Measurements from ENCODE around the gene POLR2E. TPM values are rescaled to one million over a fixed set of nuclear protein-coding genes. Genes with fewer than 3 reads are reported as not detected.

Gene POLR2E
- total and polyA plus RNA-seq, 2 of the 13 experiments (the other 11 are each of a cell fraction or from before 2014, with no cell fraction given) = 140 to 272 TPM

DNA sequence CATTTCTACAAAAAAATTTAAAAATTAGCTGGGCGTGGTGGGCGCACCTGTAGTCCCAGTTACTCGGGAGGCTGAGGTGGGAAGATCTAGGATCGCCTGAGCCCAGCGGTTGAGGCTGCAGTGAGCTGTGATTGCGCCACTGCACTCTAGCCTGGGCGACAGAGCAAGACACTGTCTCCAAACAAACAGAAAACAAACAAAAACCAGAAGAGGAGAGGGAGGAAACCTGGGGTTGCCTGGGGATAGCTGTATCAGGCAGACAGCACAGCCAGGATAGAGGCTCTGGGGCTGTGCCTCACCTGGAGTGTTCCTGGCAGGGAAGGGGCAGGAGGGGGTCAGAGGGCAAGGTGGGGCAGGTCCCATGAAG, 2.6 kb upstream of the POLR2E start (continued):
- TF ChIP-seq, protein P1, sequence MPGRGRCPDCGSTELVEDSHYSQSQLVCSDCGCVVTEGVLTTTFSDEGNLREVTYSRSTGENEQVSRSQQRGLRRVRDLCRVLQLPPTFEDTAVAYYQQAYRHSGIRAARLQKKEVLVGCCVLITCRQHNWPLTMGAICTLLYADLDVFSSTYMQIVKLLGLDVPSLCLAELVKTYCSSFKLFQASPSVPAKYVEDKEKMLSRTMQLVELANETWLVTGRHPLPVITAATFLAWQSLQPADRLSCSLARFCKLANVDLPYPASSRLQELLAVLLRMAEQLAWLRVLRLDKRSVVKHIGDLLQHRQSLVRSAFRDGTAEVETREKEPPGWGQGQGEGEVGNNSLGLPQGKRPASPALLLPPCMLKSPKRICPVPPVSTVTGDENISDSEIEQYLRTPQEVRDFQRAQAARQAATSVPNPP (CRISPR knock-in tag; IDR thresholded peaks at IDR 0.05) = no peak
- TF ChIP-seq, protein P2, sequence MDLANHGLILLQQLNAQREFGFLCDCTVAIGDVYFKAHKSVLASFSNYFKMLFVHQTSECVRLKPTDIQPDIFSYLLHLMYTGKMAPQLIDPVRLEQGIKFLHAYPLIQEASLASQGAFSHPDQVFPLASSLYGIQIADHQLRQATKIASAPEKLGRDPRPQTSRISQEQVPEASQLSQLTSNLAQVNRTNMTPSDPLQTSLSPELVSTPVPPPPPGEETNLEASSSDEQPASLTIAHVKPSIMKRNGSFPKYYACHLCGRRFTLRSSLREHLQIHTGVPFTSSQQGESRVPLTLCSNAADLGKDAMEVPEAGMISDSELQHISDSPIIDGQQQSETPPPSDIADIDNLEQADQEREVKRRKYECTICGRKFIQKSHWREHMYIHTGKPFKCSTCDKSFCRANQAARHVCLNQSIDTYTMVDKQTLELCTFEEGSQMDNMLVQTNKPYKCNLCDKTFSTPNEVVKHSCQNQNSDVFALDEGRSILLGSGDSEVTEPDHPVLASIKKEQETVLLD (CRISPR knock-in tag; IDR thresholded peaks at IDR 0.05; ENCODE audit: low read depth) = 0 out of 2 replicates have a peak, but pooled peaks have one; percentile 39
- TF ChIP-seq ZNF749 (CRISPR knock-in tag; IDR thresholded peaks at IDR 0.05; ENCODE audit: borderline replicate concordance) (no peak), ZNF280D (CRISPR knock-in tag; IDR thresholded peaks at IDR 0.05) (peak; percentile 88), ZNF3 (CRISPR knock-in tag; IDR thresholded peaks at IDR 0.05) (no peak), ZBTB25 (CRISPR knock-in tag; IDR thresholded peaks at IDR 0.05) (peak; percentile 56; the same call in 1 of the 2 replicates), ZNF430 (CRISPR knock-in tag; IDR thresholded peaks at IDR 0.05) (no peak), ZNF713 (CRISPR knock-in tag; IDR thresholded peaks at IDR 0.05) (0 out of 2 replicates have a peak, but pooled peaks have one; percentile 53), HNF4G (IDR thresholded peaks at IDR 0.05; ENCODE audit: borderline replicate concordance, low read depth, low read length) (no peak), HNF4G (CRISPR knock-in tag; IDR thresholded peaks at IDR 0.05; ENCODE audit: borderline replicate concordance, low read depth) (no peak), ATF1 (CRISPR knock-in tag; IDR thresholded peaks at IDR 0.05) (no peak), TARDBP (CRISPR knock-in tag; IDR thresholded peaks at IDR 0.05) (no peak), ZNF33A (CRISPR knock-in tag; IDR thresholded peaks at IDR 0.05; ENCODE audit: borderline replicate concordance) (no peak), NFATC3 (CRISPR knock-in tag; IDR thresholded peaks at IDR 0.05) (no peak), YY1 (IDR thresholded peaks at IDR 0.05; ENCODE audit: insufficient read depth, insufficient replicate concordance, low read depth, low read length) (no peak), ZNF614 (CRISPR knock-in tag; IDR thresholded peaks at IDR 0.05; ENCODE audit: borderline replicate concordance) (peak; percentile 71; the same call in 1 of the 2 replicates), CENPBD1 (CRISPR knock-in tag; IDR thresholded peaks at IDR 0.05; ENCODE audit: borderline replicate concordance, low read depth) (no peak)
- TF ChIP-seq, protein P3, sequence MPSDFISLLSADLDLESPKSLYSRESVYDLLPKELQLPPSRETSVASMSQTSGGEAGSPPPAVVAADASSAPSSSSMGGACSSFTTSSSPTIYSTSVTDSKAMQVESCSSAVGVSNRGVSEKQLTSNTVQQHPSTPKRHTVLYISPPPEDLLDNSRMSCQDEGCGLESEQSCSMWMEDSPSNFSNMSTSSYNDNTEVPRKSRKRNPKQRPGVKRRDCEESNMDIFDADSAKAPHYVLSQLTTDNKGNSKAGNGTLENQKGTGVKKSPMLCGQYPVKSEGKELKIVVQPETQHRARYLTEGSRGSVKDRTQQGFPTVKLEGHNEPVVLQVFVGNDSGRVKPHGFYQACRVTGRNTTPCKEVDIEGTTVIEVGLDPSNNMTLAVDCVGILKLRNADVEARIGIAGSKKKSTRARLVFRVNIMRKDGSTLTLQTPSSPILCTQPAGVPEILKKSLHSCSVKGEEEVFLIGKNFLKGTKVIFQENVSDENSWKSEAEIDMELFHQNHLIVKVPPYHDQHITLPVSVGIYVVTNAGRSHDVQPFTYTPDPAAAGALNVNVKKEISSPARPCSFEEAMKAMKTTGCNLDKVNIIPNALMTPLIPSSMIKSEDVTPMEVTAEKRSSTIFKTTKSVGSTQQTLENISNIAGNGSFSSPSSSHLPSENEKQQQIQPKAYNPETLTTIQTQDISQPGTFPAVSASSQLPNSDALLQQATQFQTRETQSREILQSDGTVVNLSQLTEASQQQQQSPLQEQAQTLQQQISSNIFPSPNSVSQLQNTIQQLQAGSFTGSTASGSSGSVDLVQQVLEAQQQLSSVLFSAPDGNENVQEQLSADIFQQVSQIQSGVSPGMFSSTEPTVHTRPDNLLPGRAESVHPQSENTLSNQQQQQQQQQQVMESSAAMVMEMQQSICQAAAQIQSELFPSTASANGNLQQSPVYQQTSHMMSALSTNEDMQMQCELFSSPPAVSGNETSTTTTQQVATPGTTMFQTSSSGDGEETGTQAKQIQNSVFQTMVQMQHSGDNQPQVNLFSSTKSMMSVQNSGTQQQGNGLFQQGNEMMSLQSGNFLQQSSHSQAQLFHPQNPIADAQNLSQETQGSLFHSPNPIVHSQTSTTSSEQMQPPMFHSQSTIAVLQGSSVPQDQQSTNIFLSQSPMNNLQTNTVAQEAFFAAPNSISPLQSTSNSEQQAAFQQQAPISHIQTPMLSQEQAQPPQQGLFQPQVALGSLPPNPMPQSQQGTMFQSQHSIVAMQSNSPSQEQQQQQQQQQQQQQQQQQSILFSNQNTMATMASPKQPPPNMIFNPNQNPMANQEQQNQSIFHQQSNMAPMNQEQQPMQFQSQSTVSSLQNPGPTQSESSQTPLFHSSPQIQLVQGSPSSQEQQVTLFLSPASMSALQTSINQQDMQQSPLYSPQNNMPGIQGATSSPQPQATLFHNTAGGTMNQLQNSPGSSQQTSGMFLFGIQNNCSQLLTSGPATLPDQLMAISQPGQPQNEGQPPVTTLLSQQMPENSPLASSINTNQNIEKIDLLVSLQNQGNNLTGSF (CRISPR knock-in tag; IDR thresholded peaks at IDR 0.05) = no peak
